ENCODE data around the gene ZNF625. TPM values are rescaled to one million over a fixed set of nuclear protein-coding genes. Genes with fewer than 3 reads are reported as not detected.

Gene ZNF625
- total RNA-seq, result 5.4 TPM

- DNase-seq (ENCODE audit: low read depth in 2 of 3, low spot score in 2 of 3), result peak in 1 of 3 donors; percentile 58
Measured at GRCh38 chr19:12156223-12157058, at the start of gene ZNF625. TSS of gene ZNF625 (minus strand) at chr19:12156734. CDS start at chr19:12156558, 176 bp downstream.

DNA sequence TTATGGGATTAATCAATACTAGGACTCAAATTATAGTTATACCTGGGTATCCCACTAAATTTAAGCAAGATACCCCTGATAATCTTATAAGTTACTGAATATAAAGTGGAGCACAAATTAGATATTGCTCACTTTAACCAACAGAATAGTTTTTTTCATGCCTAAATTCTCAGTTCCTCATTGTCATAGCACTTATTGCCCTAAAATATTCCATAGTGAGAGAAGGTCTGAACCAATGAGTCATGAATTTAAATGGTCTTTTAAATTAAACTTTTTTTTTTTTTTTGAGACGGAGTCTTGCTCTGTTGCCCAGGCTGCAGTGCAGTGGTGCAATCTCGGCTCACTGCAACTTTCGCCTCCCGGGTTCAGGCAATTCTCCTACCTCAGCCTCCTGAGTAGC, 48.8 kb upstream of the ZNF625 start:
- no peak for DNase-seq (ENCODE audit: low read depth in 2 of 3, low spot score in 2 of 3)

- DNase-seq (ENCODE audit: low read depth in 2 of 3, low spot score in 2 of 3), result peak; percentile 10 to 82 (median 65)
Measured at GRCh38 chr19:12202250-12202649, 45.7 kb upstream of the ZNF625 start.

DNA sequence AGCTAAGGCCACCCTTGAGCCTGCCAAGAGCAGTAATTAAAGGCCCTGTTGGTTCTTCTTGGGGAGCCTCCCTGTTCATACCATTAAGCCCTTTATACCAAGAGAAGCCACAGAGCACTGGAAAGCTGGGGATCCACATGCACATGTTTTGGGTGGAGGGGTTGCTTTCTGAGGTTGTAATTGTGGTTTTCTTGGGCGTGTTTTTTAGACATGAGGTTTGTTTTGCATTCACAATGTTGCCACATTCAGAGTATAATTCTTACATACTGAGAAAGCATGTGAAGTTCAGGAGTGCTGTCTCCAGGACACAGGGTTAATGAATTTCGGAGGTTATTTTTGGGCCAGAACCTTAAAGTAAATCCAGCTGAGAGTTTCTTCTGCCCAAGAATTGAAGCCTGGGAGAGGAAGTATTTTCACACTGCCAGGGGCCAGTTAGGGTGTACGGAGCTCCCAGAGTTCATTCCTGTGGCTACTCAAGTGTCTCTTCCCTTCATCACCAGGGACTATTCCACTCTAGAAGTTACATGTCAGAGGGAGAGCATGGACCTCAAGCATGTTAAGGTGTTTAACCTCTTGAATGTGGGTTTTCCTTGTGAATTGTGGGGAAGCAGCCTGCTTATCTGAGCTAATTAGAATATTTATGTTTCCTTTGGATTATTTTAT, 43.4 kb upstream of the ZNF625 start:
- DNase-seq (ENCODE audit: low read depth in 2 of 3, low spot score in 2 of 3), result peak in 1 of 3 donors; percentile 32

DNA sequence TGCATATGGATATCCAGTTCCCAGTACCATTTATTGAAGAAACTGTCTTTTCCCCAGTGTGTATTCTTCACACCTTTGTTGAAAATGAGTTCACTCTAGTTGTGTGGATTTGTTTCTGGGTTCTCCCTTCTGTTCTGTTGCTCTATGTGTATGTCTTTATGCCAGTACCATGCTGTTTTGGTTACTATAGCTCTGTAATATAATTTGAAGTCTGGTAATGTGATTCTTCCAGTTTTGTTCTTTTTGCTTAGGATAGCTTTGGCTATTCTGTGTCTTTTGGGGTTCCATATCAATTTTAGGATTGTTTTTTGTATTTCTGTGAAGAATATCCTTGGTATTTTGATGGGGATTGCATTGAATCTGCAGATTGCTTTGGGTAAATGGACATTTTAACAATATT, 41.6 kb upstream of the ZNF625 start:
- no peak for DNase-seq (ENCODE audit: low read depth in 2 of 3, low spot score in 2 of 3)

DNA sequence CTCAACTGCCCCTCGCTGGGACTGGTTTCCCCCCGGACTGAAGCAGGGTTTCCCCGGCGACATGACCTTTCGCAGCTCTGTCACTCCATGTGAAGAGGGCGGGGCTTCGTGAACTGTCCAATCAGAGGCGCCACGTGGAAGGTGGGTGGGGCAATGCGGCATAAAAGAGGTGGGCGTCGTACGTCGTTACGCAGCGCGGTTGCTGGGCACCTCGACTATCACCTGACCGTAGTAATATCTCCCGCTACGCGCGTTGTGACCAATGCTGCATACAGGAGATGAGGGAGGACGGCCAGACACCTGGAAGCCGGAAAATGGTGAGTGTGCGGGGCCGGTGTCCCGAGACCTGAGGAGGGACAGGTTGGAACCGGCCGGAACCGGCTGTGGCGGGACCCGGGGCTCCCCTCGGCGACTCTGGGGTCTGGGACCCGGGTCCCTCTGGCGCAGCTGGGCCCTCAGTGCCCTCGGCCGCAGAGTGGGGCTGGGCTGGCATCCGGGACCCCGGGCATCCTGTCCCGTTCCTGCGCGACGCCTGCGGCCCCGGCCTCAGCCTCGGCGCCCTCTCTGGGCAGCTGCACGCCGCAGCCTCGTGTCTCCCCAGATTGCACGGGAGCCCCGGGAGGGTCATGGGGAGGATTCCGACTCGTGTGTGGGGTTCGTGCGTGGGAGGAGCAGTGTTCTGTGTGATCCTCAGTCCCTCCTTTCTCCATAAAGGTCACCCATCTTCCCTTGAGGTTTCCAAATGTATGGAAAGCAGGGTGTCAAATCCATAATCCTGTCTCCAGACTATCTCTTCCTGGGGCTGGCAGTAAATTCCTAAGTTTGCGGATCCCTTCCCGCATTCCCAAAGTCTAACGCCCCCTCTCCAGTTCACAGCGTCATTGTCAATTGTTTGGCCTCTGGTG, 38.5 kb upstream of the ZNF625 start:
- DNase-seq (ENCODE audit: low read depth in 2 of 3, low spot score in 2 of 3), result peak in 2 of 3 donors; percentile 89 to 96

- peak in 1 of 3 donors; percentile 18 for DNase-seq (ENCODE audit: low read depth in 2 of 3, low spot score in 2 of 3)
Measured at GRCh38 chr19:12187625-12188024, 31.1 kb upstream of the ZNF625 start.

DNA sequence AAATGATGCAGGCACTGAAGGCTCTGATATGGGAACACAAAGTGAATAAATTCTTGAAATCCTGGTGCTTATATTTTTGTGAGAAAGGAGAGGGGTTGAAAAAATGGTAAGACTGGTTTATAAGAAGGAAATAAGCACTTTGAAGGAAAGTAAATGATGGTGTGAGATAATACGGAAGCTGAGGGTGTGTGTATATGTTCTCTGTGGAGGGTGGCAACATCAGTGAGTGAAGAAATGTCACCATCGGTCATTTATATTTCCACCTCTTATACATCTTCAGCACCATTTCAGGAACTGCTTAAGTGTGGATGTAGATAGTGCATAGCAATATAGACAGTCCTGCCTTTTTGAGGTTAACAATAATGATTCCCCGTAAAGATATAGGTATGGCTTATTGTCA, 23.8 kb upstream of the ZNF625 start:
- DNase-seq (ENCODE audit: low read depth in 2 of 3, low spot score in 2 of 3), result no peak

DNA sequence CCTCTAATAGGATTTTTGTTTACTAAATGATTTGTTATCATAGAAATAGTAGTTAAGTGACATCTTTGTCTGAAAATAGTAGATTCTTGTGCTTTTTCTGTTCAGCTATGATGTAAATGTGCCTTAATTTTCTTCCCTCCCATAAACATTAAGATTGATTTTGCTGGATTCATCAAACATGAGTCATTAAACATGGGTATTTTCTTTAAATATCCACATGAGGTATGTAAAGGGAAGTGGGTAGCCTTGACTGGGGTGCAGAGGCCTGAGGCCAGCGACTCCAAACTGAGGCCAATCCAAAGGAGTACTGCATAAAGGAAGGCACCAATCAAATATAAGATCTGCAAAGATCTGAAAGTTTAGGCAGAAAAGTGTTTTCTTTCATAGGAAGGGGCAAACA, 10.1 kb upstream of the ZNF625 start:
- DNase-seq (ENCODE audit: low read depth in 2 of 3, low spot score in 2 of 3), result no peak

GRCh38 chr19:12163826-12164225, 7.3 kb upstream of the ZNF625 start:
- DNase-seq (ENCODE audit: low read depth in 2 of 3, low spot score in 2 of 3), result no peak

GRCh38 chr19:12162882-12163806, 6.6 kb upstream of the ZNF625 start, which contains the start of gene ZNF136:
TSS of gene ZNF136 (plus strand) at chr19:12163096. CDS start at chr19:12163204, 108 bp downstream.
- peak; percentile 74 to 95 (median 93) for DNase-seq (ENCODE audit: low read depth in 2 of 3, low spot score in 2 of 3)

GRCh38 chr19:12162513-12162881, 6.0 kb upstream of the ZNF625 start:
- DNase-seq (ENCODE audit: low read depth in 2 of 3, low spot score in 2 of 3), result no peak

GRCh38 chr19:12159773-12160414, 3.4 kb upstream of the ZNF625 start:
- DNase-seq (ENCODE audit: low read depth in 2 of 3, low spot score in 2 of 3), result peak in 1 of 3 donors; percentile 33

GRCh38 chr19:12155324-12155860, 1.1 kb downstream of the ZNF625 start:
- peak in 1 of 3 donors; percentile 36 for DNase-seq (ENCODE audit: low read depth in 2 of 3, low spot score in 2 of 3)

DNA sequence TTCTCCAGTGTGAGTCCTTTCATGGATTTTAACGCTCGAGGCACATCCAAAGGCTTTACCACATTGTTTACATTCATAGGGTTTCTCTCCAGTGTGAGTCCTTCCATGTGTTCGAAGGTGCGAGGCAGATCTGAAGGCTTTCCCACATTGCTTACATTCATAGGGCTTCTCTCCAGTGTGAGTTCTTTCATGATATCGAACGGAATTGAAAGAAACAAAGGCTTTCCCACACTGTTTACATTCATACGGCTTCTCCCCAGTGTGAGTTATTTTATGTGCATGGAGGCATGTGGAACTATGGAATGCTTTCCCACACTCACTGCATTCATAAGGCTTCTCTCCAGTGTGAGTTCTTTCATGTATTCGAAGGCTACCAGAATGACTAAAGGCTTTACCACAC, 11.2 kb downstream of the ZNF625 start:
- no peak for DNase-seq (ENCODE audit: low read depth in 2 of 3, low spot score in 2 of 3)

GRCh38 chr19:12141405-12141736, 15.2 kb downstream of the ZNF625 start:
- no peak for DNase-seq (ENCODE audit: low read depth in 2 of 3, low spot score in 2 of 3)

DNA sequence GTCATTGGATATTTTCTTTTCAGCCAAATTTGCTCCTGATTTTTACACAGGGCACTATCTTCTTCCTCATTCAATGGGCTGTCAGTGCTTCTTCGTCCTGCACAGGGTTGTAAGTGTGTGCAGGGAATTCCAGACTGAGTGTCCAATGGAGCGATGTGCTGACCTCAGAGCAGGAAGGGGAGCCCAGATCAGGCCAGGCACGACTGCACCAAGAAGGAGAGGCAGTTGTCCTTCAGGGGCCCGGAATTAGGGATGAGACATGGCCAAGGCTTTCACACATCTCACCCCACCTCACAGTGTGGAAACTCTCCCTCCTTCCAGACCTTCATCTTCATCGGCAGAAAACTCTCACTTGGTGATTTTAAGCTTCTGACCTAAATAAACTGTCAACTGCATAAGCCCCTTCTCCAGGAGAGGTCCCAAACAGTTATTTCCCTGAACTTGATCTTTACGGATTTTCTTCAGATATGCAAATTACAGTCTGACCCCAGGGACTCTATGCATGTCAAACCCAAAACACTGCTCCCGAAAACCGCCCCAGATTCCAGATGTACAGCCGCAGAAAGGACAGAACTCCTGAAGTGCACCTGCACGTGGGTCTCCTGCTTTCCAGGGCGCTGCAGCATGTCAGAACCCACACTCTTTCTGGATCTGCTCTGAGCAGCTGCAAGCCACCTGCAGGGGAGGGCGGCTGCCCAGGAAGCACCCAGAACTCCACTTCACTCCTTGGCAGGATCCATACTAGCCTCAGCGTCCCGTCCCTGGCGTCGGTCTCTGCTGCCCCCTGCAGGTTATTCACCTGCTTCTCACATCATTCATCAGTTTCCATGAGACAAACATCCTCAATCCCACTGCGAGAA, 15.8 kb downstream of the ZNF625 start:
- peak; percentile 77 to 92 (median 86) for DNase-seq (ENCODE audit: low read depth in 2 of 3, low spot score in 2 of 3)

DNA sequence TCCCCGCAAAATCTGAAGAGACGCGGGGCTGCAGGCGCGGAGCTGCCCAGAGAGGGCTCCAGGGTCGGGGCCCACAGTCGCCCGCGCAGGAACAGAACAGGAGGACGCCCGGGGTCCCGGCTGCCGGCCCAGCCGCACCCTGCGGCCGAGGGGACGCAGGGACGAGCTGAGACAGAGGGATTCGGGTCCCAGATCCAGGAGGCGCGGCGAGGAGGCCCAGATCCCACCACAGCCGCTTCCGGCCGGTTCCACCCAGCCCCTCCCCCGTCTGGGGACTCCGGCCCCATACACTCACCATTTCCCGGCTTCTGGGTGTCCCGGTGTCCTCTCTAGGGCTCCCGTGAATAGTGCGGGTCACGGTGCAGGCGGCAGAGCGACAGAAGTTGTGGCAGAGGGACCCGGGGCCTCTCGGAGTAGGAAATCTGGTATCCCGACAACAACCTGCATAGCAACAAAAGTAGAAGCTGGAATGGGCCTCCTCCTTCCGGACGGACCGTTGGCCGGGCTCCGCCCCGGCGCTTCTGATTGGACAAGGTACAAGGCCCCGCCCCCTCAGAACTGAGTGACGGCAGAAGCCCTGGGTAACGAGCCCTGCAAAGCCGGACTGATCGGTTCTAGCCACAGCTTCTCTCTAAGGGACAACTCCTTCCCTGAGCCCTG, 16.5 kb downstream of the ZNF625 start, which contains the start of gene ZNF20:
ZNF20 (minus strand) TSS at position 466 of the 660 bp plus-strand sequence; CDS start at position 298, 168 bp downstream.
- peak; percentile 53 to 93 (median 91) for DNase-seq (ENCODE audit: low read depth in 2 of 3, low spot score in 2 of 3)

Measured in hematopoietic multipotent progenitor cell (in vitro differentiated cells).